NCI-H146 (cell line): ENCODE results near the gene DDX39B.
"Not testable (repeated sequence)": the region's sequence is repeated elsewhere in the genome, so short reads cannot be mapped to it uniquely, and the experiment has no call there.

Experiments
- DNase-seq: peaks from one replicate; lab custom pipeline; 2025; lab: John Stamatoyannopoulos, UW

DDX39B gene

GRCh38 chr6:31541658-31542521 is at the start of gene DDX39B:
TSS of gene DDX39B (minus strand) at chr6:31542003. CDS start at chr6:31540532, 1,471 bp downstream.
- peak; percentile 98 for DNase-seq

GRCh38 chr6:31590691-31591090 is 48.9 kb upstream of the DDX39B start:
- not testable (repeated sequence) for DNase-seq

- DNase-seq: no peak
Measured at GRCh38 chr6:31588871-31589650, 47.3 kb upstream of the DDX39B start.

- DNase-seq: no peak
Measured at GRCh38 chr6:31587791-31588777, 46.3 kb upstream of the DDX39B start.

- no peak for DNase-seq
Measured at GRCh38 chr6:31586599-31587281, 44.9 kb upstream of the DDX39B start.

GRCh38 chr6:31586008-31586407 is 44.2 kb upstream of the DDX39B start, which contains the start of gene LST1:
TSS of gene LST1 (plus strand) at chr6:31586277. CDS start at chr6:31587300, 1,023 bp downstream.
- DNase-seq: no peak

GRCh38 chr6:31585491-31585890 is 43.7 kb upstream of the DDX39B start:
- no peak for DNase-seq

- no peak for DNase-seq
Measured at GRCh38 chr6:31582230-31582643, 40.4 kb upstream of the DDX39B start, which contains the start of gene LTB. TSS of gene LTB (minus strand) at chr6:31582424. CDS start at chr6:31582417, 7 bp downstream.

- no peak for DNase-seq
Measured at GRCh38 chr6:31581434-31582229, 39.8 kb upstream of the DDX39B start.

GRCh38 chr6:31580807-31581433 is 39.1 kb upstream of the DDX39B start:
- peak; percentile 66 for DNase-seq

GRCh38 chr6:31580438-31580740 is 38.6 kb upstream of the DDX39B start:
- DNase-seq: no peak

- no peak for DNase-seq
Measured at GRCh38 chr6:31579546-31580437, 38.0 kb upstream of the DDX39B start.

- no peak for DNase-seq
Measured at GRCh38 chr6:31579119-31579505, 37.3 kb upstream of the DDX39B start.

- DNase-seq: no peak
Measured at GRCh38 chr6:31578184-31579118, 36.6 kb upstream of the DDX39B start.

- DNase-seq: no peak
Measured at GRCh38 chr6:31577579-31577966, 35.8 kb upstream of the DDX39B start.

- no peak for DNase-seq
Measured at GRCh38 chr6:31576897-31577578, 35.2 kb upstream of the DDX39B start.
